Astrocyte of the cerebellum (primary cell): ENCODE results near the gene HMGB4.

Experiments
- DNase-seq: peaks from one replicate; pipeline ENCODE4 v3.0.0-alpha.2; 2011; ENCODE audit warnings: low read depth
- H3K4me3 ChIP-seq: 2 replicates; pipeline ENCODE4 v1.5.1; 2011; ENCODE audit warnings: mild to moderate bottlenecking, low read depth, low read length, moderate library complexity
- CTCF ChIP-seq: IDR thresholded peaks from 2 replicates; pipeline ENCODE4 v1.5.1; 2012; ENCODE audit warnings: low read length, low read depth, moderate library complexity, mild to moderate bottlenecking; ENCODE audit errors: missing control alignments
- in situ Hi-C: cut with HindIII; loops from 2 replicates; pipeline ENCODE4 v1.10.0; 2017; ENCODE audit warnings: low sequenced_read_pairs

HMGB4 gene

GRCh38 chr1:33826311-33826710 lies 37.6 kb upstream of the HMGB4 start:
- DNase-seq = no peak
- no peak overlapping the region for H3K4me3 ChIP-seq
- in situ Hi-C loops = no loop called here
- no peak for TF ChIP-seq CTCF

- H3K4me3 ChIP-seq = no peak overlapping the region
- TF ChIP-seq CTCF = no peak
- DNase-seq = no peak
- in situ Hi-C loops = no loop called here
Observed at GRCh38 chr1:33826711-33827110, 37.2 kb upstream of the HMGB4 start.

- in situ Hi-C loops = no loop called here
- DNase-seq = no peak
- TF ChIP-seq CTCF = no peak
- no peak overlapping the region for H3K4me3 ChIP-seq
Observed at GRCh38 chr1:33828059-33828458, 35.8 kb upstream of the HMGB4 start.

GRCh38 chr1:33828654-33829053 lies 35.2 kb upstream of the HMGB4 start:
- no peak overlapping the region for H3K4me3 ChIP-seq
- DNase-seq = no peak
- no peak for TF ChIP-seq CTCF
- in situ Hi-C loops = no loop called here

- no peak for DNase-seq
- in situ Hi-C loops = no loop called here
- no peak for TF ChIP-seq CTCF
- no peak overlapping the region for H3K4me3 ChIP-seq
Observed at GRCh38 chr1:33836911-33837310, 27.0 kb upstream of the HMGB4 start.

GRCh38 chr1:33837635-33838034 lies 26.2 kb upstream of the HMGB4 start:
- DNase-seq = no peak
- in situ Hi-C loops = no loop called here
- H3K4me3 ChIP-seq = no peak overlapping the region
- TF ChIP-seq CTCF = no peak

- no peak for TF ChIP-seq CTCF
- no peak for DNase-seq
- H3K4me3 ChIP-seq = no peak overlapping the region
- in situ Hi-C loops = no loop called here
Observed at GRCh38 chr1:33841494-33841893, 22.4 kb upstream of the HMGB4 start.
